Left ventricle myocardium inferior (tissue), 1 donor: Measurements from ENCODE around the gene BLTP2. TPM values are rescaled to one million over a fixed set of nuclear protein-coding genes. Genes with fewer than 3 reads are reported as not detected.
A peak's percentile ranks its signal among the peaks of the same experiment; 100 is the strongest.

Experiments
- DNase-seq: peaks from one replicate; pipeline ENCODE4 v3.0.0-alpha.2; 2020
- H3K27ac ChIP-seq: fragments of 200-600 bp; replicated peaks from 2 replicates; pipeline ENCODE4 v1.8.0; 2021
- H3K27me3 ChIP-seq: fragments of 200-600 bp; 2 replicates; pipeline ENCODE4 v1.8.0; 2021; ENCODE audit warnings: low read depth
- H3K36me3 ChIP-seq: fragments of 200-600 bp; 2 replicates; pipeline ENCODE4 v1.8.0; 2021
- H3K4me1 ChIP-seq: fragments of 200-600 bp; 2 replicates; pipeline ENCODE4 v1.8.0; 2021
- H3K4me3 ChIP-seq: fragments of 200-600 bp; 2 replicates; pipeline ENCODE4 v1.8.0; 2021; ENCODE audit warnings: mild to moderate bottlenecking, moderate library complexity
- H3K9me3 ChIP-seq: fragments of 200-600 bp; replicated peaks from 2 replicates; pipeline ENCODE4 v1.8.0; 2021
- CTCF ChIP-seq: fragments of 200-600 bp; IDR thresholded peaks from 2 replicates; pipeline ENCODE4 v1.8.0; 2021; ENCODE audit warnings: antibody characterized with exemption, mild to moderate bottlenecking, borderline replicate concordance
- intact Hi-C: fragments of 100-400 bp; cut with micrococcal nuclease; formaldehyde crosslinking; loops from one replicate; pipeline ENCODE4 v1.11.0; 2022
- long read RNA-seq: library from polyadenylated mRNA; unstranded; transcript quantifications from one replicate; pipeline ENCODE4 v2.0.0, GENCODE V29; 2021
- total RNA-seq: library from RNA; stranded (reverse); fragmentation: NEBNext Ultra II Directional; extraction: Animal tissue kit (Norgen Biotek cat#: 25700); gene quantifications from one replicate; pipeline ENCODE4 v1.2.1, GENCODE V29; 2021
- donor health status: DM: no; HTN: yes; CAD: no; lungs with severe emphysema.

Gene BLTP2
- 71.3 TPM for total RNA-seq
- long read RNA-seq, full-length matches to known transcripts, result 14 of 67 reads
- long read RNA-seq, partial matches to known transcripts, result 42 of 67 reads
- long read RNA-seq, other reads (novel, unspliced or antisense), result 11 of 67 reads

GRCh38 chr17:28644787-28645575, at the start of gene BLTP2:
Gene BLTP2 (minus strand): TSS chr17:28645158. CDS start chr17:28645056, 102 bp downstream.
- DNase-seq, result peak; percentile 97
- Histone ChIP-seq H3K4me3 (peak within 1 kb of the TSS; percentile 87), H3K9me3 (no peaks in the 10 kb centered on the region), H3K4me1 (peaks cover 68% of the 10 kb centered on the region), H3K36me3 (peaks cover 49% of the 10 kb centered on the region), H3K27me3 (no peaks in the 10 kb centered on the region), H3K27ac (peak within 1 kb of the TSS; percentile 97)
- intact Hi-C loops, result no loop called here
- TF ChIP-seq CTCF, result no peak

- TF ChIP-seq CTCF, result no peak
- peaks cover 100% of the 10 kb centered on the region for H3K36me3 ChIP-seq
- no peaks in the 10 kb centered on the region for H3K9me3 ChIP-seq
- H3K4me1 ChIP-seq, result no peaks in the 10 kb centered on the region
- no peaks in the 10 kb centered on the region for H3K27me3 ChIP-seq
- intact Hi-C loops, result no loop called here
- no peak overlapping the region for H3K27ac ChIP-seq
- no peak for DNase-seq
- H3K4me3 ChIP-seq, result no peak overlapping the region
These were observed 48.9 kb upstream of the BLTP2 start for GRCh38 chr17:28693869-28694268.

- no peak for TF ChIP-seq CTCF
- Histone ChIP-seq H3K27me3 (no peaks in the 10 kb centered on the region), H3K4me3 (no peak overlapping the region), H3K27ac (no peak overlapping the region), H3K4me1 (peaks cover 6% of the 10 kb centered on the region), H3K9me3 (no peaks in the 10 kb centered on the region), H3K36me3 (peaks cover 100% of the 10 kb centered on the region)
- DNase-seq, result no peak
- intact Hi-C loops, result no loop called here
These were observed 44.1 kb upstream of the BLTP2 start for GRCh38 chr17:28689011-28689410.

- peaks cover 100% of the 10 kb centered on the region for H3K36me3 ChIP-seq
- intact Hi-C loops, result no loop called here
- DNase-seq, result no peak
- H3K27ac ChIP-seq, result no peak overlapping the region
- H3K9me3 ChIP-seq, result no peaks in the 10 kb centered on the region
- H3K4me3 ChIP-seq, result no peak overlapping the region
- H3K4me1 ChIP-seq, result peaks cover 6% of the 10 kb centered on the region
- no peak for TF ChIP-seq CTCF
- no peaks in the 10 kb centered on the region for H3K27me3 ChIP-seq
These were observed 43.5 kb upstream of the BLTP2 start for GRCh38 chr17:28688481-28688880.

GRCh38 chr17:28686296-28686695, 41.3 kb upstream of the BLTP2 start:
- Histone ChIP-seq H3K27me3 (no peaks in the 10 kb centered on the region), H3K36me3 (peaks cover 100% of the 10 kb centered on the region), H3K27ac (no peak overlapping the region), H3K4me1 (peaks cover 6% of the 10 kb centered on the region), H3K4me3 (no peak overlapping the region), H3K9me3 (no peaks in the 10 kb centered on the region)
- TF ChIP-seq CTCF, result no peak
- intact Hi-C loops, result no loop called here
- DNase-seq, result no peak
